GM18907 (cell line): ENCODE results near the gene ANXA9.

ENCODE experiments used
- ATAC-seq: cut with Tn5 transposase; IDR thresholded peaks from one replicate; pipeline ENCODE4 v1.9.1; 2021; ENCODE audit warnings: mild to moderate bottlenecking, moderate library complexity; ENCODE audit not compliant: unreplicated experiment

ANXA9 gene

GRCh38 chr1:150981805-150982712 is at the start of gene ANXA9:
TSS of gene ANXA9 (plus strand) at chr1:150982292. CDS start at chr1:150983106, 814 bp downstream.
- ATAC-seq = no peak

- ATAC-seq = no peak
Measured at GRCh38 chr1:150944856-150945255, 37.2 kb upstream of the ANXA9 start.

GRCh38 chr1:150954708-150955107 is 27.4 kb upstream of the ANXA9 start:
- ATAC-seq = no peak

GRCh38 chr1:150955280-150955679 is 26.8 kb upstream of the ANXA9 start:
- no peak for ATAC-seq

- no peak for ATAC-seq
Measured at GRCh38 chr1:150957666-150958065, 24.4 kb upstream of the ANXA9 start.

GRCh38 chr1:150960646-150961045 is 21.4 kb upstream of the ANXA9 start:
- no peak for ATAC-seq

GRCh38 chr1:150961756-150962155 is 20.3 kb upstream of the ANXA9 start:
- ATAC-seq = no peak

- ATAC-seq = no peak
Measured at GRCh38 chr1:150963321-150964163, 18.6 kb upstream of the ANXA9 start.

- ATAC-seq = no peak
Measured at GRCh38 chr1:150964164-150964489, 18.0 kb upstream of the ANXA9 start.

- ATAC-seq = no peak
Measured at GRCh38 chr1:150965605-150966004, 16.5 kb upstream of the ANXA9 start.

- no peak for ATAC-seq
Measured at GRCh38 chr1:150966011-150966410, 16.1 kb upstream of the ANXA9 start.

- no peak for ATAC-seq
Measured at GRCh38 chr1:150967936-150968335, 14.2 kb upstream of the ANXA9 start.

- ATAC-seq = no peak
Measured at GRCh38 chr1:150968491-150968890, 13.6 kb upstream of the ANXA9 start.

- no peak for ATAC-seq
Measured at GRCh38 chr1:150969626-150970025, 12.5 kb upstream of the ANXA9 start.

GRCh38 chr1:150970808-150971582 is 11.1 kb upstream of the ANXA9 start:
- ATAC-seq = no peak

GRCh38 chr1:150971583-150972416 is 10.3 kb upstream of the ANXA9 start:
- no peak for ATAC-seq

GRCh38 chr1:150972417-150972940 is 9.6 kb upstream of the ANXA9 start:
- ATAC-seq = no peak

GRCh38 chr1:150973258-150973835 is 8.7 kb upstream of the ANXA9 start:
- ATAC-seq = no peak

GRCh38 chr1:150973836-150974579 is 8.1 kb upstream of the ANXA9 start:
- peak; percentile 46 for ATAC-seq
